Transverse colon (tissue), 4 donors: ENCODE measurements around the gene GNA12.

Source experiments
- EP300 ChIP-seq: sonication (generic); formaldehyde crosslinking; IDR thresholded peaks from one replicate; pipeline ENCODE4 v1.6.1; 2017; ENCODE audit warnings: antibody characterized with exemption, low read depth
- POLR2A ChIP-seq: fragments of 450-650 bp; IDR thresholded peaks from one replicate; pipeline ENCODE4 v1.6.1; 2016; ENCODE audit warnings: antibody characterized with exemption, mild to moderate bottlenecking, moderate library complexity
- POLR2AphosphoS5 ChIP-seq, 3 donors: sonication (generic); formaldehyde crosslinking; IDR thresholded peaks; one replicate each; pipeline ENCODE4 v1.6.1; 2016; ENCODE audit warnings: antibody characterized with exemption in 3 of 3
- TF ChIP-seq, protein P1 (sequence below), 5 experiments: fragments of 200-600 bp in 3 of 5; fragments of 450-650 bp in 2 of 5; sonication (generic) in 3 of 5; IDR thresholded peaks; 1 replicate in 2 of 5; 2 replicates in 3 of 5; pipeline ENCODE4 v1.5.1; 2016 to 2017; ENCODE audit warnings: antibody characterized with exemption in 5 of 5, inconsistent platforms in 3 of 5, mild to moderate bottlenecking in 2 of 5, moderate library complexity in 1 of 5

DNA sequence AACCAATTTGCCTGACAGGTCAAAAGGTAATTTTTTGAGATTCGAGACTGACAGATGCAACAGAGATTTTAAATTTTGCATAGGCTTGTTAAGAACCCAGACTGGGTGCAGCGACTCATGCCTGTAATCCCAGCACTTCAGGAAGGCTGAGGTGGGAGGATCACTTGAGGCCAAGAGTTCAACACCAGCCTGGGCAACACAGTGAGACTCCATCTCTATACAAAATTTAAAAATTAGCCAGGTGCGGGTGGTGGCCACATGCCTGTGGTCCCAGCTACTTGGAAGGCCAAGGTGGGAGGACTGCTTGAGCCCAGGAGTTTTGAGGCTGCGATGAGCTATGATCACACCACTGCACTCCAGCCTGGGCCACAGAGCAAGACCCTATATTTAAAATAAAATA is 121.5 kb downstream of the GNA12 start:
- TF ChIP-seq POLR2A = no peak
- no peak for TF ChIP-seq EP300
- TF ChIP-seq, protein P1, sequence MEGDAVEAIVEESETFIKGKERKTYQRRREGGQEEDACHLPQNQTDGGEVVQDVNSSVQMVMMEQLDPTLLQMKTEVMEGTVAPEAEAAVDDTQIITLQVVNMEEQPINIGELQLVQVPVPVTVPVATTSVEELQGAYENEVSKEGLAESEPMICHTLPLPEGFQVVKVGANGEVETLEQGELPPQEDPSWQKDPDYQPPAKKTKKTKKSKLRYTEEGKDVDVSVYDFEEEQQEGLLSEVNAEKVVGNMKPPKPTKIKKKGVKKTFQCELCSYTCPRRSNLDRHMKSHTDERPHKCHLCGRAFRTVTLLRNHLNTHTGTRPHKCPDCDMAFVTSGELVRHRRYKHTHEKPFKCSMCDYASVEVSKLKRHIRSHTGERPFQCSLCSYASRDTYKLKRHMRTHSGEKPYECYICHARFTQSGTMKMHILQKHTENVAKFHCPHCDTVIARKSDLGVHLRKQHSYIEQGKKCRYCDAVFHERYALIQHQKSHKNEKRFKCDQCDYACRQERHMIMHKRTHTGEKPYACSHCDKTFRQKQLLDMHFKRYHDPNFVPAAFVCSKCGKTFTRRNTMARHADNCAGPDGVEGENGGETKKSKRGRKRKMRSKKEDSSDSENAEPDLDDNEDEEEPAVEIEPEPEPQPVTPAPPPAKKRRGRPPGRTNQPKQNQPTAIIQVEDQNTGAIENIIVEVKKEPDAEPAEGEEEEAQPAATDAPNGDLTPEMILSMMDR (IDR thresholded peaks at IDR 0.05) = no peak
- no peak for TF ChIP-seq POLR2AphosphoS5 (IDR thresholded peaks at IDR 0.05)
